HepG2 (cell line): ENCODE measurements around the gene MYOM1. TPM values are rescaled to one million over a fixed set of nuclear protein-coding genes. Genes with fewer than 3 reads are reported as not detected.
A peak's percentile ranks its signal among the peaks of the same experiment; 100 is the strongest.

Experiments
- GFI1 ChIP-seq: sonication (generic); formaldehyde crosslinking; IDR thresholded peaks from 2 replicates; pipeline ENCODE4 v1.5.0; 2020; ENCODE audit warnings: missing genetic modification reagents, mild to moderate bottlenecking, borderline replicate concordance
- KDM4B ChIP-seq: sonication (generic); formaldehyde crosslinking; IDR thresholded peaks from 2 replicates; pipeline ENCODE4 v1.4.0; 2020; ENCODE audit warnings: missing genetic modification reagents
- MIER2 ChIP-seq: IDR thresholded peaks from 2 replicates; pipeline ENCODE4 v1.6.1; 2016; ENCODE audit warnings: missing biosample characterization, missing genetic modification reagents
- NCOA1 ChIP-seq: sonication (generic); formaldehyde crosslinking; IDR thresholded peaks from 2 replicates; pipeline ENCODE4 v1.9.0; 2021; ENCODE audit warnings: missing genetic modification reagents
- NFE2 ChIP-seq: sonication (generic); formaldehyde crosslinking; IDR thresholded peaks from 2 replicates; pipeline ENCODE4 v1.4.0; 2020; ENCODE audit warnings: missing genetic modification reagents
- NR2F1 ChIP-seq, 2 experiments: fragments of 450-650 bp in 1 of 2; formaldehyde crosslinking in 1 of 2; IDR thresholded peaks; 2 replicates each; pipeline versions ENCODE4 v1.5.0 to v1.6.1; 2016 to 2020; ENCODE audit warnings: mild to moderate bottlenecking in 1 of 2, missing compliant biosample characterization in 1 of 2, missing genetic modification reagents in 1 of 2, moderate library complexity in 1 of 2
- POGZ ChIP-seq: sonication (generic); formaldehyde crosslinking; IDR thresholded peaks from 2 replicates; pipeline ENCODE4 v1.4.0; 2020; ENCODE audit warnings: mild to moderate bottlenecking, missing genetic modification reagents
- SKI ChIP-seq: fragments of 450-650 bp; IDR thresholded peaks from one replicate; pipeline ENCODE4 v1.6.1; 2018; ENCODE audit warnings: mild to moderate bottlenecking; ENCODE audit not compliant: partially characterized antibody
- SP4 ChIP-seq: sonication (generic); formaldehyde crosslinking; IDR thresholded peaks from 2 replicates; pipeline ENCODE4 v1.8.1; 2023; ENCODE audit warnings: mild to moderate bottlenecking, missing genetic modification reagents
- SUZ12 ChIP-seq: fragments of 150-350 bp; IDR thresholded peaks from 2 replicates; pipeline ENCODE4 v1.6.1; 2014; ENCODE audit warnings: low read depth, low read length
- TCF7L2 ChIP-seq: IDR thresholded peaks from 2 replicates; pipeline ENCODE4 v1.6.1; 2011; ENCODE audit warnings: mild to moderate bottlenecking, low read depth, low read length, moderate library complexity
- ZBTB25 ChIP-seq: IDR thresholded peaks from 2 replicates; pipeline ENCODE4 v1.6.1; 2018; ENCODE audit warnings: missing genetic modification reagents
- ZBTB33 ChIP-seq: sonication (generic); formaldehyde crosslinking; IDR thresholded peaks from 2 replicates; pipeline ENCODE4 v1.4.0; 2020; ENCODE audit warnings: missing genetic modification reagents
- ZBTB49 ChIP-seq: sonication (generic); formaldehyde crosslinking; IDR thresholded peaks from 2 replicates; pipeline ENCODE4 v1.4.0; 2020; ENCODE audit warnings: missing genetic modification reagents, borderline replicate concordance
- ZFP41 ChIP-seq: sonication (generic); formaldehyde crosslinking; IDR thresholded peaks from 2 replicates; pipeline ENCODE4 v1.4.0; 2020; ENCODE audit warnings: mild to moderate bottlenecking, missing genetic modification reagents, borderline replicate concordance
- ZKSCAN1 ChIP-seq: fragments of 150-350 bp; IDR thresholded peaks from 2 replicates; pipeline ENCODE4 v1.6.1; 2014; ENCODE audit warnings: low read length
- ZNF430 ChIP-seq: sonication (generic); formaldehyde crosslinking; IDR thresholded peaks from 2 replicates; pipeline ENCODE4 v1.9.0; 2021; ENCODE audit warnings: mild to moderate bottlenecking, missing genetic modification reagents
- ZNF546 ChIP-seq: sonication (generic); formaldehyde crosslinking; conservative IDR thresholded peaks from 2 replicates; pipeline ENCODE4 v1.8.1; 2023; ENCODE audit warnings: mild to moderate bottlenecking, missing genetic modification reagents
- ZNF615 ChIP-seq: sonication (generic); formaldehyde crosslinking; IDR thresholded peaks from 2 replicates; pipeline ENCODE4 v1.5.0; 2020; ENCODE audit warnings: mild to moderate bottlenecking, missing genetic modification reagents, borderline replicate concordance
- ZNF629 ChIP-seq: sonication (generic); formaldehyde crosslinking; conservative IDR thresholded peaks from 2 replicates; pipeline ENCODE4 v1.5.0; 2020; ENCODE audit warnings: missing genetic modification reagents
- ZNF737 ChIP-seq: sonication (generic); formaldehyde crosslinking; IDR thresholded peaks from 2 replicates; pipeline ENCODE4 v1.5.0; 2020; ENCODE audit warnings: missing genetic modification reagents, mild to moderate bottlenecking, borderline replicate concordance
- ZSCAN25 ChIP-seq: sonication (generic); formaldehyde crosslinking; IDR thresholded peaks from 2 replicates; pipeline ENCODE4 v1.8.0; 2022; ENCODE audit warnings: mild to moderate bottlenecking, missing genetic modification reagents
- polyA plus RNA-seq, 8 experiments: library from polyadenylated mRNA; depleted of rRNA in 3 of 8; stranded (reverse) in 7 of 8; unstranded in 1 of 8; fragments of >200 nt; fragmentation: Illumina TruSeq in 4 of 8; extraction: Trizol in 4 of 8; gene quantifications; 2 replicates each; pipeline versions ENCODE4 v1.2.1 to v1.2.3, GENCODE V29; 2011 to 2016; ENCODE audit warnings: low read depth in 4 of 8, missing spikeins in 1 of 8, mixed read lengths in 1 of 8; ENCODE audit not compliant: insufficient read depth in 1 of 8
- total RNA-seq, 5 experiments: library from RNA; depleted of rRNA; stranded (reverse); fragments of >200 nt; fragmentation: Illumina TruSeq; extraction: Trizol; gene quantifications; 2 replicates each; pipeline ENCODE4 v1.2.3, GENCODE V29; 2016; ENCODE audit warnings: low read depth in 1 of 5
- TF ChIP-seq, protein P1 (sequence below): sonication (generic); formaldehyde crosslinking; IDR thresholded peaks from 2 replicates; pipeline ENCODE4 v1.5.1; 2020; ENCODE audit warnings: mild to moderate bottlenecking, moderate library complexity, missing genetic modification reagents
- TF ChIP-seq, protein P2 (sequence below): sonication (generic); formaldehyde crosslinking; IDR thresholded peaks from 2 replicates; pipeline ENCODE4 v1.5.0; 2020; ENCODE audit warnings: missing genetic modification reagents, mild to moderate bottlenecking, borderline replicate concordance

The MYOM1 gene
- total and polyA plus RNA-seq, 2 of the 13 experiments (the other 11 are each of a cell fraction or from before 2014, with no cell fraction given) = 0.46 to 0.98 TPM

- TF ChIP-seq ZNF629 (CRISPR knock-in tag) (no peak), NR2F1 (CRISPR knock-in tag; IDR thresholded peaks at IDR 0.05) (peak in 1 of 2 experiments; percentile 7; a peak in 2 of 4 replicates), ZBTB49 (CRISPR knock-in tag) (no peak), ZKSCAN1 (no peak), ZNF430 (CRISPR knock-in tag) (peak; percentile 61; the same call in 1 of the 2 replicates), ZSCAN25 (CRISPR knock-in tag) (0 out of 2 replicates have a peak, but pooled peaks have one; percentile 39), ZNF546 (no peak), SKI (peak; percentile 56), POGZ (CRISPR knock-in tag) (peak; percentile 73), SUZ12 (no peak), KDM4B (peak; percentile 86; the same call in 1 of the 2 replicates), TCF7L2 (no peak), ZNF737 (CRISPR knock-in tag) (no peak), ZBTB33 (peak; percentile 54), ZNF615 (CRISPR knock-in tag) (no peak), SP4 (CRISPR knock-in tag) (no peak), ZBTB25 (peak; percentile 96), NCOA1 (CRISPR knock-in tag) (no peak), MIER2 (CRISPR knock-in tag) (peak; percentile 69), GFI1 (0 out of 2 replicates have a peak, but pooled peaks have one; percentile 49), NFE2 (CRISPR knock-in tag) (peak; percentile 64; the same call in 1 of the 2 replicates), ZFP41 (CRISPR knock-in tag) (no peak)
- TF ChIP-seq, protein P1, sequence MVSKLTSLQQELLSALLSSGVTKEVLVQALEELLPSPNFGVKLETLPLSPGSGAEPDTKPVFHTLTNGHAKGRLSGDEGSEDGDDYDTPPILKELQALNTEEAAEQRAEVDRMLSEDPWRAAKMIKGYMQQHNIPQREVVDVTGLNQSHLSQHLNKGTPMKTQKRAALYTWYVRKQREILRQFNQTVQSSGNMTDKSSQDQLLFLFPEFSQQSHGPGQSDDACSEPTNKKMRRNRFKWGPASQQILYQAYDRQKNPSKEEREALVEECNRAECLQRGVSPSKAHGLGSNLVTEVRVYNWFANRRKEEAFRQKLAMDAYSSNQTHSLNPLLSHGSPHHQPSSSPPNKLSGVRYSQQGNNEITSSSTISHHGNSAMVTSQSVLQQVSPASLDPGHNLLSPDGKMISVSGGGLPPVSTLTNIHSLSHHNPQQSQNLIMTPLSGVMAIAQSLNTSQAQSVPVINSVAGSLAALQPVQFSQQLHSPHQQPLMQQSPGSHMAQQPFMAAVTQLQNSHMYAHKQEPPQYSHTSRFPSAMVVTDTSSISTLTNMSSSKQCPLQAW = peak; percentile 79
- TF ChIP-seq, protein P2, sequence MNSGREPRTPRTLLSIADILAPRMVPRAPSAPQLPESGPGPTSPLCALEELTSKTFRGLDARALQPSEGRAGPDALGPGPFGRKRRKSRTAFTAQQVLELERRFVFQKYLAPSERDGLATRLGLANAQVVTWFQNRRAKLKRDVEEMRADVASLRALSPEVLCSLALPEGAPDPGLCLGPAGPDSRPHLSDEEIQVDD = no peak
These were observed 182.3 kb downstream of the MYOM1 start (continued) for GRCh38 chr18:3037423-3037915.
